Right atrium auricular region (tissue), 2 donors: Measurements from ENCODE around the gene GIMD1. TPM values are rescaled to one million over a fixed set of nuclear protein-coding genes. Genes with fewer than 3 reads are reported as not detected.
A peak's percentile ranks its signal among the peaks of the same experiment; 100 is the strongest.

Experiments
- DNase-seq: peaks from one replicate; pipeline ENCODE4 v3.0.0-alpha.2; 2019; ENCODE audit warnings: low spot score
- H3K27ac ChIP-seq, 2 donors: fragments of 200-600 bp; sonication (generic); 1 replicate in 1 of 2; 2 replicates in 1 of 2; pipeline ENCODE4 v1.5.1; 2016 to 2019
- H3K27me3 ChIP-seq, 2 donors: fragments of 200-600 bp; sonication (generic); one replicate each; pipeline versions ENCODE4 v1.5.1 to v1.6.0; 2017 to 2019
- H3K36me3 ChIP-seq: fragments of 200-600 bp; sonication (generic); one replicate; pipeline ENCODE4 v1.5.1; 2016
- H3K4me1 ChIP-seq, 2 donors: fragments of 200-600 bp; sonication (generic); one replicate each; pipeline versions ENCODE4 v1.5.1 to v1.6.0; 2017 to 2019
- H3K4me3 ChIP-seq, 2 donors: fragments of 200-600 bp; sonication (generic); 1 replicate in 1 of 2; 2 replicates in 1 of 2; pipeline ENCODE4 v1.5.1; 2017 to 2019; ENCODE audit warnings: mild to moderate bottlenecking in 1 of 2, moderate library complexity in 1 of 2
- H3K9me3 ChIP-seq, 2 donors: fragments of 200-600 bp; sonication (generic); one replicate each; pipeline ENCODE4 v1.5.1; 2019
- total RNA-seq, 2 donors: library from RNA; depleted of rRNA; stranded (reverse); fragments of >200 nt; gene quantifications; one replicate each; pipeline ENCODE4 v1.1.0, GENCODE V29; 2016
- TF ChIP-seq, protein P1 (sequence below), 2 donors: fragments of 200-600 bp; sonication (generic); IDR thresholded peaks; one replicate each; pipeline ENCODE4 v1.5.1; 2019; ENCODE audit warnings: antibody characterized with exemption in 2 of 2

GIMD1 gene
- total RNA-seq, 2 donors from 2014 or later = not detected

DNA sequence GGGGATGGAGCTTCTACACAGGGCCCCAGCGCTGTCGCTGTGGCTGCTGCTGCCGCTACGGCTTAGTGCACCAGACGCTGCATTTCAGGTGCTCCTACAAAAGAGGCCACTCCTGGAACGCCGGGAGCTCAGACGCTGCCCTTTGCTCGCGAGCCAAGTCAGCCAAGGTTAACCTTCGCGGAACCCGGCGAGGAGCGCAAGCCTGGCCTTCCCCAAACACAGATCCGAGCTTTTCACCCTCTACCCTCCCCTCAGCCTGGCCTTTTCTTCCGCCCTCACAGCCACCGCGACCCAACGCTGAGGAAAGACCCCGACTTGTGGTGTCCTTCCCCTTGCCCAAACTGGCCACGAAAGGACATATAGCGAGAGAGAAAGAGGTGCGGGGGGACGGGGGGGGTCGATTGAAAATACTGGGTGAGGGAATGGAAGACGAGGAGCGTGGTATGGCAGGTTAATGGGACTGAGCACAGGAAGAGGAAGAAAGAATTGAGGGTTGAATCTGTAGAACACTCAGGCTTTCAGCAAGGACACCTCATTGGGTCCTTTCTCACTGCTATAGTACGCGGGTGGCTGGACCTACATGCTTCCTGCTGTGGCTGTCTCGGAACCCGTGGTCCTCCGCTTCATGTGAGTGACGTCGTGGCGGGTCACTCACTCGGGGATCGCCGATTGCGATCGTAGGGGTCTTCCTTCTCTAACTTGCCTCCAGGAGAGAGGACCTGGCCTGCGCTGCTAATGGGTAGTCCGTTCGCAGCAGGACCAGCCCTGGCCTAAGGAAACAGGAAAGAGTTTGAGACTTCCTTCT, 52.4 kb downstream of the GIMD1 start, which contains the start of the genes AIMP1 and TBCK:
Gene AIMP1 (plus strand): TSS at position 583 of the 805 bp plus-strand sequence. CDS start 8,460 bp downstream, outside the sequence.
Gene TBCK (minus strand): TSS at position 242 of the 805 bp plus-strand sequence. CDS start 7,249 bp downstream, outside the sequence.
- no peaks in the 10 kb centered on the region for H3K9me3 ChIP-seq
- H3K36me3 ChIP-seq = no peaks in the 10 kb centered on the region
- peaks cover 0 to 34% of the 10 kb centered on the region in 2 donors for H3K4me1 ChIP-seq
- H3K4me3 ChIP-seq = peak within 1 kb of the TSS; percentile 80 to 95
- peak; percentile 92 for DNase-seq
- no peaks in the 10 kb centered on the region for H3K27me3 ChIP-seq
- H3K27ac ChIP-seq = peak within 1 kb of the TSS; percentile 90 to 92
- TF ChIP-seq, protein P1, sequence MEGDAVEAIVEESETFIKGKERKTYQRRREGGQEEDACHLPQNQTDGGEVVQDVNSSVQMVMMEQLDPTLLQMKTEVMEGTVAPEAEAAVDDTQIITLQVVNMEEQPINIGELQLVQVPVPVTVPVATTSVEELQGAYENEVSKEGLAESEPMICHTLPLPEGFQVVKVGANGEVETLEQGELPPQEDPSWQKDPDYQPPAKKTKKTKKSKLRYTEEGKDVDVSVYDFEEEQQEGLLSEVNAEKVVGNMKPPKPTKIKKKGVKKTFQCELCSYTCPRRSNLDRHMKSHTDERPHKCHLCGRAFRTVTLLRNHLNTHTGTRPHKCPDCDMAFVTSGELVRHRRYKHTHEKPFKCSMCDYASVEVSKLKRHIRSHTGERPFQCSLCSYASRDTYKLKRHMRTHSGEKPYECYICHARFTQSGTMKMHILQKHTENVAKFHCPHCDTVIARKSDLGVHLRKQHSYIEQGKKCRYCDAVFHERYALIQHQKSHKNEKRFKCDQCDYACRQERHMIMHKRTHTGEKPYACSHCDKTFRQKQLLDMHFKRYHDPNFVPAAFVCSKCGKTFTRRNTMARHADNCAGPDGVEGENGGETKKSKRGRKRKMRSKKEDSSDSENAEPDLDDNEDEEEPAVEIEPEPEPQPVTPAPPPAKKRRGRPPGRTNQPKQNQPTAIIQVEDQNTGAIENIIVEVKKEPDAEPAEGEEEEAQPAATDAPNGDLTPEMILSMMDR (IDR thresholded peaks at IDR 0.05) = no peak

DNA sequence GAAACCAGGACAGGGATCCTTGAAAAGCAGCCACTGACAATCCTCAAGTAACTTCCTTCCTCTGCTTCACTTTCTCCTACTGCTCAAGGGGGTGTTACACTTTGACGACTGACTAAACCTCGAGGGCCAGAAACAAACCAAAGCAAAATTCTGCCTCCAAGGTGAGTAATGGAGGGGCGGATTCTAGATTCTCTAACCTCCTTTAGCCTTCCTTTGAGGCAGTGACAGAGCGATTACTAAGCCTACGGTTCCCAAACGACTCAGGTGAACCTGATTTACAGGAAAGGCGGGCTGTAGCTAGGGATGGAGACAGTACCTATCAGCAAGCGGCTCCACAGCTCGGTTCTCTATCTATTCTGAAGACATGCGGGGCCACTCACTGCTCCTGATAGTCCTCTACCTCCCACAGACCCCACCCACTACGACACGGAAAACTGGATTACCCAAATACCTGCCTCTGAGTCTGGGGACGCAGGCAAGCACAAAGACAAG, 53.1 kb downstream of the GIMD1 start:
- peak overlapping the region; percentile 90 to 92 for H3K27ac ChIP-seq

DNA sequence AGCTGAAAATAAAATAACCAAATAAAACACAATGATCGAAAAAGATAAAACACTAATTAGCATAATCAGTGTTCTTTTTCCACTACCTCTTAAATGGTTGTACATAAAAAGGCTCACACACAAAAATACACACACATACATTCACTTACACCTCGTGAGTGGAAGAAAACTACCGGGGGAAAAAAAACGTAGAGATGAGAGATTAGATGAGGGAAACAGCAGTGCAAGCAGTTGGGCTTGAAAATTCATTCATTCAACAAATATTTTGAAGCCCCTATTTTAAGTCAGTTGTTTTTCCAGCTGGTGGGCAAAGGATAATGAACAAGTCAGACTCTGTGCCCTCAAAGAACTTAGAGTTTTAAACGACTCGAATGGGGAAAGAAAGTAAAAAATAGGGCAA, 53.6 kb downstream of the GIMD1 start:
- peak overlapping the region in 1 of 2 donors; percentile 80 for H3K4me3 ChIP-seq
- H3K36me3 ChIP-seq = no peaks in the 10 kb centered on the region
- no peaks in the 10 kb centered on the region for H3K9me3 ChIP-seq
- no peaks in the 10 kb centered on the region for H3K27me3 ChIP-seq
- TF ChIP-seq, protein P1 (IDR thresholded peaks at IDR 0.05) = no peak
- H3K27ac ChIP-seq = peak overlapping the region in 1 of 2 donors; percentile 90
- no peak for DNase-seq
- H3K4me1 ChIP-seq = peaks cover 0 to 34% of the 10 kb centered on the region in 2 donors

More for the DNA sequence above, 53.1 kb downstream of the GIMD1 start:
- no peak for DNase-seq
- Histone ChIP-seq H3K4me3 (peak overlapping the region; percentile 80 to 95), H3K9me3 (no peaks in the 10 kb centered on the region), H3K36me3 (no peaks in the 10 kb centered on the region), H3K4me1 (peaks cover 0 to 34% of the 10 kb centered on the region in 2 donors), H3K27me3 (no peaks in the 10 kb centered on the region)
- TF ChIP-seq, protein P1 (IDR thresholded peaks at IDR 0.05) = no peak

GRCh38 chr4:106312997-106313522, 55.5 kb downstream of the GIMD1 start:
- Histone ChIP-seq H3K27me3 (no peaks in the 10 kb centered on the region), H3K27ac (no peak overlapping the region), H3K4me3 (no peak overlapping the region), H3K9me3 (no peaks in the 10 kb centered on the region), H3K4me1 (peaks cover 0 to 26% of the 10 kb centered on the region in 2 donors), H3K36me3 (no peaks in the 10 kb centered on the region)
- DNase-seq = no peak
- TF ChIP-seq, protein P1 (IDR thresholded peaks at IDR 0.05) = no peak

DNA sequence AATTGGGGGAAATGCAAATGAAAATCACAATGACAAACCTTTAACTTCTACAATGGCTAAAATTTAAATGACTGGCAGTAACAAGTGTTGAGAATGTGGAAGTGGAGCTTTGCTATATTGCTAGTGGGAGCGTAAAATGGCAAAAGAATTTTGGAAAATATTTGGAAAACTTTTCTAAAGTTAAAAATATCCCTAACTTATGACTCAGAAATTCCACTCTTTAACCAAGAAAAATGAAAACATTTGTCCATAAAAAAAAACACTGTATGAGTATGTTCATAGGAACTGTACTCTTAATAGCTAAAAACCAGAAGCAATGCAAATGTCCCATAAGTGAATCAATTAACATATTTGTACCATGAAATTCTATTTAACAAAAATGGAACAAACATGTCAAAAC, 56.2 kb downstream of the GIMD1 start:
- Histone ChIP-seq H3K27me3 (no peaks in the 10 kb centered on the region), H3K27ac (no peak overlapping the region), H3K4me3 (no peak overlapping the region), H3K36me3 (no peaks in the 10 kb centered on the region), H3K9me3 (no peaks in the 10 kb centered on the region), H3K4me1 (peaks cover 0 to 19% of the 10 kb centered on the region in 2 donors)
- no peak for DNase-seq
- TF ChIP-seq, protein P1 (IDR thresholded peaks at IDR 0.05) = no peak

Other genes starting within 250 kb of the GIMD1 start
- gene TBCK, start 52.6 kb downstream of the GIMD1 start, total RNA-seq = 10 to 100 TPM; 15.7 to 18.8 TPM
- gene AIMP1, start 52.2 kb downstream of the GIMD1 start, total RNA-seq = 10 to 100 TPM; 15.8 to 19.2 TPM